GM12892 (cell line): ENCODE measurements around the gene EXOC3L1.

ENCODE experiments used
- POLR2A ChIP-seq: IDR thresholded peaks from 2 replicates; pipeline ENCODE4 v1.6.1; 2011; ENCODE audit warnings: low read depth, low read length, control low read depth
- POLR2AphosphoS5 ChIP-seq: IDR thresholded peaks from 2 replicates; pipeline ENCODE4 v1.6.1; 2011; ENCODE audit warnings: low read depth, low read length, control low read depth
- TAF1 ChIP-seq: IDR thresholded peaks from 2 replicates; pipeline ENCODE4 v1.6.1; 2011; ENCODE audit warnings: low read depth, mild to moderate bottlenecking, control low read depth, low read length, borderline replicate concordance

- TF ChIP-seq POLR2A (no peak; the same call in 1 of the 2 replicates), POLR2AphosphoS5 (no peak), TAF1 (no peak)
Observed at GRCh38 chr16:67150833-67151396, 39.0 kb downstream of the EXOC3L1 start, which contains the start of gene B3GNT9.
